K562 (cell line): Measurements from ENCODE around the gene SYNGR3. TPM values are rescaled to one million over a fixed set of nuclear protein-coding genes. Genes with fewer than 3 reads are reported as not detected.
A peak's percentile ranks its signal among the peaks of the same experiment; 100 is the strongest.

ENCODE experiments used
- ATF3 ChIP-seq, 2 experiments: fragments of 450-650 bp in 1 of 2; sonication (generic) in 1 of 2; formaldehyde crosslinking in 1 of 2; IDR thresholded peaks in 1 of 2; conservative IDR thresholded peaks in 1 of 2; 2 replicates each; pipeline versions ENCODE4 v1.6.1 to v1.8.1; 2016 to 2023; ENCODE audit warnings: mild to moderate bottlenecking in 2 of 2, moderate library complexity in 2 of 2, inconsistent platforms in 1 of 2, missing genetic modification reagents in 1 of 2
- CREB1 ChIP-seq, 2 experiments: sonication (generic) in 1 of 2; formaldehyde crosslinking in 1 of 2; IDR thresholded peaks; 2 replicates each; pipeline versions ENCODE4 v1.6.1 to v1.8.0; 2012 to 2022; ENCODE audit warnings: inconsistent platforms in 1 of 2, mild to moderate bottlenecking in 1 of 2, missing genetic modification reagents in 1 of 2, moderate library complexity in 1 of 2
- EP400 ChIP-seq: fragments of 450-650 bp; IDR thresholded peaks from 2 replicates; pipeline ENCODE4 v1.6.1; 2017; ENCODE audit warnings: antibody characterized with exemption, mild to moderate bottlenecking, moderate library complexity
- ETV5 ChIP-seq: sonication (generic); formaldehyde crosslinking; IDR thresholded peaks from 2 replicates; pipeline ENCODE4 v1.4.0; 2020; ENCODE audit warnings: low read depth, mild to moderate bottlenecking, missing genetic modification reagents
- HBP1 ChIP-seq: fragments of 450-650 bp; formaldehyde crosslinking; IDR thresholded peaks from 2 replicates; pipeline ENCODE4 v1.4.0; 2022; ENCODE audit warnings: missing genetic modification characterization
- HNRNPUL1 ChIP-seq: fragments of 200-400 bp; formaldehyde crosslinking; IDR thresholded peaks from 2 replicates; pipeline ENCODE4 v1.6.1; 2017; ENCODE audit warnings: low read length
- MAX ChIP-seq: sonication (generic); formaldehyde crosslinking; IDR thresholded peaks from 2 replicates; pipeline ENCODE4 v1.9.0; 2022; ENCODE audit warnings: mild to moderate bottlenecking, missing genetic modification reagents
- NBN ChIP-seq: fragments of 450-650 bp; IDR thresholded peaks from 2 replicates; pipeline ENCODE4 v1.6.1; 2016; ENCODE audit warnings: low read depth, mild to moderate bottlenecking
- POLR2H ChIP-seq: IDR thresholded peaks from 2 replicates; pipeline ENCODE4 v1.6.1; 2016; ENCODE audit warnings: missing genetic modification characterization, low read depth, mild to moderate bottlenecking, control low read depth, missing compliant biosample characterization, moderate library complexity
- SMAD1 ChIP-seq: fragments of 150-350 bp; IDR thresholded peaks from 2 replicates; pipeline ENCODE4 v1.6.1; 2014; ENCODE audit warnings: low read length, low read depth; ENCODE audit not compliant: partially characterized antibody
- TAF9B ChIP-seq: fragments of 450-650 bp; IDR thresholded peaks from 2 replicates; pipeline ENCODE4 v1.6.1; 2018; ENCODE audit warnings: mild to moderate bottlenecking; ENCODE audit not compliant: partially characterized antibody
- ZBTB49 ChIP-seq: sonication (generic); formaldehyde crosslinking; IDR thresholded peaks from 2 replicates; pipeline ENCODE4 v1.8.0; 2022; ENCODE audit warnings: missing genetic modification reagents, mild to moderate bottlenecking, borderline replicate concordance
- ZHX1 ChIP-seq: fragments of 150-350 bp; conservative IDR thresholded peaks from 2 replicates; pipeline ENCODE4 v1.6.1; 2014; ENCODE audit warnings: low read length
- ZZZ3 ChIP-seq: fragments of 450-650 bp; IDR thresholded peaks from 2 replicates; pipeline ENCODE4 v1.6.1; 2016; ENCODE audit warnings: antibody characterized with exemption, mild to moderate bottlenecking, moderate library complexity
- polyA plus RNA-seq, 8 experiments: library from polyadenylated mRNA; depleted of rRNA in 4 of 8; stranded (reverse) in 5 of 8; unstranded in 3 of 8; fragments of >200 nt; fragmentation: Nextera tagmentation in 2 of 8; fragmentation: Illumina TruSeq in 1 of 8; extraction: Ambion mirVana in 2 of 8; extraction: Trizol in 1 of 8; gene quantifications; 2 replicates each; pipeline versions ENCODE4 v1.2.1 to v1.2.3, GENCODE V29; 2011 to 2014; ENCODE audit warnings: inconsistent platforms in 1 of 8, missing spikeins in 1 of 8
- total RNA-seq, 7 experiments: library from RNA; depleted of rRNA in 6 of 7; stranded (reverse); fragments of >200 nt in 6 of 7; fragmentation: Illumina TruSeq in 2 of 7; extraction: Trizol in 2 of 7; gene quantifications; 2 replicates each; pipeline versions ENCODE4 v1.2.1 to v1.2.3, GENCODE V29; 2011 to 2021; ENCODE audit warnings: low replicate concordance in 1 of 7

Gene SYNGR3
- total and polyA plus RNA-seq, 9 of the 15 experiments (the other 6 are each of a cell fraction or from before 2014, with no cell fraction given) = 3.7 to 69.2 (median 36.3) TPM

GRCh38 chr16:1964506-1965395 lies 25.0 kb upstream of the SYNGR3 start, which contains the start of gene RPS2 (continued):
- TF ChIP-seq TAF9B (peak; percentile 97), ZHX1 (peak; percentile 62), HNRNPUL1 (no peak), ATF3 (IDR thresholded peaks at IDR 0.05) (no peak), ATF3 (CRISPR knock-in tag; conservative IDR thresholded peaks at IDR 0.05) (no peak; the same call in none of the 2 replicates), POLR2H (tag) (peak; percentile 98), SMAD1 (peak; percentile 97), CREB1 (IDR thresholded peaks at IDR 0.05) (peak; percentile 92), CREB1 (CRISPR knock-in tag; IDR thresholded peaks at IDR 0.05) (peak; percentile 96), MAX (CRISPR knock-in tag) (peak; percentile 88), NBN (peak; percentile 63; the same call in 1 of the 2 replicates), ZBTB49 (CRISPR knock-in tag) (peak; percentile 84; the same call in 1 of the 2 replicates), HBP1 (CRISPR knock-in tag) (peak; percentile 84; the same call in 1 of the 2 replicates), EP400 (peak; percentile 99), ZZZ3 (peak; percentile 98), ETV5 (CRISPR knock-in tag) (peak; percentile 67; the same call in 1 of the 2 replicates)
